HL-60 (cell line): Measurements from ENCODE around the gene CPNE4.

ENCODE experiments used
- GABPA ChIP-seq: IDR thresholded peaks from 2 replicates; pipeline ENCODE4 v1.6.1; 2012; ENCODE audit warnings: low read depth
- POLR2AphosphoS5 ChIP-seq: IDR thresholded peaks from 2 replicates; pipeline ENCODE4 v1.6.1; 2012; ENCODE audit warnings: low read depth
- TF ChIP-seq, protein P1 (sequence below): IDR thresholded peaks from one replicate; pipeline ENCODE4 v1.5.1; 2011; ENCODE audit warnings: low read length, control low read depth, inconsistent platforms; ENCODE audit not compliant: insufficient read depth
- TF ChIP-seq, protein P2 (sequence below): IDR thresholded peaks from 2 replicates; pipeline ENCODE4 v1.6.1; 2012; ENCODE audit warnings: low read depth; ENCODE audit not compliant: insufficient replicate concordance

DNA sequence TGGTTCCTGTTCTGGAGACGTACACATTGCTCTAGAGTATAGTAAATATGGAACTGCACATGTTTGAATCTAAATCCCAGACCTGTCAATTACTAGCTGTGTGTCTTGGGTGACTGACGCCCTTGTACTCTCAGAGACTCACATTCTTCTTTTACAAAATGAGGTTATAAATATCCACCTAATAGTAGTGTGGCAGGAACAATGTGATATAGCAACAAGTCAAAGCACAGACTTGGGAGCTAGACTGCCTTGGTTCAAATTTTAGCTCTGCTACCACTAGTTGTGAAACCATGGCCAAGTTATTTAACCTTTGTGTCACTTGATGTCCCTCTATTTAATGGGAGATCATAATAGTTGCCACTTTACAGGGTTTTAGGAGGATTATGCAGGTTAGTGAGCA lies 245.6 kb downstream of the CPNE4 start:
- TF ChIP-seq, protein P1, sequence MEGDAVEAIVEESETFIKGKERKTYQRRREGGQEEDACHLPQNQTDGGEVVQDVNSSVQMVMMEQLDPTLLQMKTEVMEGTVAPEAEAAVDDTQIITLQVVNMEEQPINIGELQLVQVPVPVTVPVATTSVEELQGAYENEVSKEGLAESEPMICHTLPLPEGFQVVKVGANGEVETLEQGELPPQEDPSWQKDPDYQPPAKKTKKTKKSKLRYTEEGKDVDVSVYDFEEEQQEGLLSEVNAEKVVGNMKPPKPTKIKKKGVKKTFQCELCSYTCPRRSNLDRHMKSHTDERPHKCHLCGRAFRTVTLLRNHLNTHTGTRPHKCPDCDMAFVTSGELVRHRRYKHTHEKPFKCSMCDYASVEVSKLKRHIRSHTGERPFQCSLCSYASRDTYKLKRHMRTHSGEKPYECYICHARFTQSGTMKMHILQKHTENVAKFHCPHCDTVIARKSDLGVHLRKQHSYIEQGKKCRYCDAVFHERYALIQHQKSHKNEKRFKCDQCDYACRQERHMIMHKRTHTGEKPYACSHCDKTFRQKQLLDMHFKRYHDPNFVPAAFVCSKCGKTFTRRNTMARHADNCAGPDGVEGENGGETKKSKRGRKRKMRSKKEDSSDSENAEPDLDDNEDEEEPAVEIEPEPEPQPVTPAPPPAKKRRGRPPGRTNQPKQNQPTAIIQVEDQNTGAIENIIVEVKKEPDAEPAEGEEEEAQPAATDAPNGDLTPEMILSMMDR = no peak
- TF ChIP-seq, protein P2, sequence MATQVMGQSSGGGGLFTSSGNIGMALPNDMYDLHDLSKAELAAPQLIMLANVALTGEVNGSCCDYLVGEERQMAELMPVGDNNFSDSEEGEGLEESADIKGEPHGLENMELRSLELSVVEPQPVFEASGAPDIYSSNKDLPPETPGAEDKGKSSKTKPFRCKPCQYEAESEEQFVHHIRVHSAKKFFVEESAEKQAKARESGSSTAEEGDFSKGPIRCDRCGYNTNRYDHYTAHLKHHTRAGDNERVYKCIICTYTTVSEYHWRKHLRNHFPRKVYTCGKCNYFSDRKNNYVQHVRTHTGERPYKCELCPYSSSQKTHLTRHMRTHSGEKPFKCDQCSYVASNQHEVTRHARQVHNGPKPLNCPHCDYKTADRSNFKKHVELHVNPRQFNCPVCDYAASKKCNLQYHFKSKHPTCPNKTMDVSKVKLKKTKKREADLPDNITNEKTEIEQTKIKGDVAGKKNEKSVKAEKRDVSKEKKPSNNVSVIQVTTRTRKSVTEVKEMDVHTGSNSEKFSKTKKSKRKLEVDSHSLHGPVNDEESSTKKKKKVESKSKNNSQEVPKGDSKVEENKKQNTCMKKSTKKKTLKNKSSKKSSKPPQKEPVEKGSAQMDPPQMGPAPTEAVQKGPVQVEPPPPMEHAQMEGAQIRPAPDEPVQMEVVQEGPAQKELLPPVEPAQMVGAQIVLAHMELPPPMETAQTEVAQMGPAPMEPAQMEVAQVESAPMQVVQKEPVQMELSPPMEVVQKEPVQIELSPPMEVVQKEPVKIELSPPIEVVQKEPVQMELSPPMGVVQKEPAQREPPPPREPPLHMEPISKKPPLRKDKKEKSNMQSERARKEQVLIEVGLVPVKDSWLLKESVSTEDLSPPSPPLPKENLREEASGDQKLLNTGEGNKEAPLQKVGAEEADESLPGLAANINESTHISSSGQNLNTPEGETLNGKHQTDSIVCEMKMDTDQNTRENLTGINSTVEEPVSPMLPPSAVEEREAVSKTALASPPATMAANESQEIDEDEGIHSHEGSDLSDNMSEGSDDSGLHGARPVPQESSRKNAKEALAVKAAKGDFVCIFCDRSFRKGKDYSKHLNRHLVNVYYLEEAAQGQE = no peak
- TF ChIP-seq GABPA = no peak
- TF ChIP-seq POLR2AphosphoS5 = no peak
